Measurements from ENCODE around the gene ACP4.
"Not testable (repeated sequence)": the region's sequence is repeated elsewhere in the genome, so short reads cannot be mapped to it uniquely, and the experiment has no call there.

The ACP4 gene

GRCh38 chr19:50773454-50773853 is 16.8 kb upstream of the ACP4 start:
- in situ Hi-C loops (cut with MboI; ENCODE audit: low sequenced_read_pairs), result not testable (repeated sequence)

- in situ Hi-C loops (cut with MboI; ENCODE audit: low sequenced_read_pairs), result no loop called here
Measured at GRCh38 chr19:50776131-50776530, 14.1 kb upstream of the ACP4 start.

GRCh38 chr19:50777261-50777660 is 13.0 kb upstream of the ACP4 start:
- in situ Hi-C loops (cut with MboI; ENCODE audit: low sequenced_read_pairs), result no loop called here

GRCh38 chr19:50777830-50778303 is 12.3 kb upstream of the ACP4 start:
- in situ Hi-C loops (cut with MboI; ENCODE audit: low sequenced_read_pairs), result no loop called here

- in situ Hi-C loops (cut with MboI; ENCODE audit: low sequenced_read_pairs), result no loop called here
Measured at GRCh38 chr19:50778906-50779430, 11.2 kb upstream of the ACP4 start.

- in situ Hi-C loops (cut with MboI; ENCODE audit: low sequenced_read_pairs), result loop anchor here (10.0 kb wide), 1 partner anchor 415 kb away; the partner anchor contains the start of gene NAPSA
Measured at GRCh38 chr19:50779504-50780457, 10.4 kb upstream of the ACP4 start.

GRCh38 chr19:50780753-50781435 is 9.3 kb upstream of the ACP4 start:
- in situ Hi-C loops (cut with MboI; ENCODE audit: low sequenced_read_pairs), result loop anchor here (10.0 kb wide), 1 partner anchor 416 kb away; the partner anchor contains the start of gene NAPSA

GRCh38 chr19:50783848-50784152 is 6.4 kb upstream of the ACP4 start:
- in situ Hi-C loops (cut with MboI; ENCODE audit: low sequenced_read_pairs), result loop anchor here (10.0 kb wide), 1 partner anchor 419 kb away; the partner anchor contains the start of gene NAPSA

GRCh38 chr19:50784710-50785109 is 5.5 kb upstream of the ACP4 start:
- in situ Hi-C loops (cut with MboI; ENCODE audit: low sequenced_read_pairs), result loop anchor here (10.0 kb wide), 1 partner anchor 420 kb away; the partner anchor contains the start of gene NAPSA

- in situ Hi-C loops (cut with MboI; ENCODE audit: low sequenced_read_pairs), result loop anchor here (10.0 kb wide), 1 partner anchor 421 kb away; the partner anchor contains the start of gene NAPSA
Measured at GRCh38 chr19:50785329-50785728, 4.9 kb upstream of the ACP4 start.

- in situ Hi-C loops (cut with MboI; ENCODE audit: low sequenced_read_pairs), result no loop called here
Measured at GRCh38 chr19:50790922-50791467, 780 bp downstream of the ACP4 start.

GRCh38 chr19:50791594-50792271 is 1.5 kb downstream of the ACP4 start:
- in situ Hi-C loops (cut with MboI; ENCODE audit: low sequenced_read_pairs), result no loop called here

- in situ Hi-C loops (cut with MboI; ENCODE audit: low sequenced_read_pairs), result no loop called here
Measured at GRCh38 chr19:50792272-50793250, 2.3 kb downstream of the ACP4 start.

GRCh38 chr19:50793558-50794065 is 3.4 kb downstream of the ACP4 start:
- in situ Hi-C loops (cut with MboI; ENCODE audit: low sequenced_read_pairs), result no loop called here

GRCh38 chr19:50794074-50794875 is 4.1 kb downstream of the ACP4 start:
- in situ Hi-C loops (cut with MboI; ENCODE audit: low sequenced_read_pairs), result no loop called here

GRCh38 chr19:50794876-50795663 is 4.9 kb downstream of the ACP4 start:
- in situ Hi-C loops (cut with MboI; ENCODE audit: low sequenced_read_pairs), result no loop called here

- in situ Hi-C loops (cut with MboI; ENCODE audit: low sequenced_read_pairs), result no loop called here
Measured at GRCh38 chr19:50795664-50796073, 5.5 kb downstream of the ACP4 start.
